Raji (cell line): Measurements from ENCODE around the gene TCN2.

Source experiments
- POLR2A ChIP-seq: IDR thresholded peaks from 2 replicates; pipeline ENCODE4 v1.6.1; 2011; ENCODE audit warnings: low read depth, low read length, control low read depth; ENCODE audit not compliant: insufficient read depth

The TCN2 gene

GRCh38 chr22:30627471-30627870 is 20.5 kb downstream of the TCN2 start:
- TF ChIP-seq POLR2A: no peak

GRCh38 chr22:30628491-30628890 is 21.5 kb downstream of the TCN2 start:
- no peak for TF ChIP-seq POLR2A

GRCh38 chr22:30634471-30635233 is 27.7 kb downstream of the TCN2 start:
- peak; percentile 38 for TF ChIP-seq POLR2A

- peak; percentile 48 for TF ChIP-seq POLR2A
Measured at GRCh38 chr22:30635273-30636225, 28.6 kb downstream of the TCN2 start, which contains the start of gene SLC35E4. Gene SLC35E4, plus strand, starts transcription at chr22:30635781. Its CDS starts 670 bp downstream, at chr22:30636451.

- TF ChIP-seq POLR2A: no peak
Measured at GRCh38 chr22:30636226-30637077, 29.5 kb downstream of the TCN2 start.

- TF ChIP-seq POLR2A: no peak
Measured at GRCh38 chr22:30637701-30638114, 30.7 kb downstream of the TCN2 start.

GRCh38 chr22:30640361-30640760 is 33.4 kb downstream of the TCN2 start:
- no peak for TF ChIP-seq POLR2A

- TF ChIP-seq POLR2A: no peak
Measured at GRCh38 chr22:30640839-30641430, 34.0 kb downstream of the TCN2 start.

GRCh38 chr22:30643055-30643875 is 36.3 kb downstream of the TCN2 start:
- TF ChIP-seq POLR2A: no peak

- TF ChIP-seq POLR2A: no peak
Measured at GRCh38 chr22:30646518-30647160, 39.7 kb downstream of the TCN2 start.

- TF ChIP-seq POLR2A: no peak
Measured at GRCh38 chr22:30647536-30647935, 40.6 kb downstream of the TCN2 start.

GRCh38 chr22:30648825-30649224 is 41.9 kb downstream of the TCN2 start:
- no peak for TF ChIP-seq POLR2A

- no peak for TF ChIP-seq POLR2A
Measured at GRCh38 chr22:30649430-30650007, 42.5 kb downstream of the TCN2 start.
